ENCODE measurements around the gene TCF25.
"Not testable (repeated sequence)": the region's sequence is repeated elsewhere in the genome, so short reads cannot be mapped to it uniquely, and the experiment has no call there.

Gene TCF25

DNA sequence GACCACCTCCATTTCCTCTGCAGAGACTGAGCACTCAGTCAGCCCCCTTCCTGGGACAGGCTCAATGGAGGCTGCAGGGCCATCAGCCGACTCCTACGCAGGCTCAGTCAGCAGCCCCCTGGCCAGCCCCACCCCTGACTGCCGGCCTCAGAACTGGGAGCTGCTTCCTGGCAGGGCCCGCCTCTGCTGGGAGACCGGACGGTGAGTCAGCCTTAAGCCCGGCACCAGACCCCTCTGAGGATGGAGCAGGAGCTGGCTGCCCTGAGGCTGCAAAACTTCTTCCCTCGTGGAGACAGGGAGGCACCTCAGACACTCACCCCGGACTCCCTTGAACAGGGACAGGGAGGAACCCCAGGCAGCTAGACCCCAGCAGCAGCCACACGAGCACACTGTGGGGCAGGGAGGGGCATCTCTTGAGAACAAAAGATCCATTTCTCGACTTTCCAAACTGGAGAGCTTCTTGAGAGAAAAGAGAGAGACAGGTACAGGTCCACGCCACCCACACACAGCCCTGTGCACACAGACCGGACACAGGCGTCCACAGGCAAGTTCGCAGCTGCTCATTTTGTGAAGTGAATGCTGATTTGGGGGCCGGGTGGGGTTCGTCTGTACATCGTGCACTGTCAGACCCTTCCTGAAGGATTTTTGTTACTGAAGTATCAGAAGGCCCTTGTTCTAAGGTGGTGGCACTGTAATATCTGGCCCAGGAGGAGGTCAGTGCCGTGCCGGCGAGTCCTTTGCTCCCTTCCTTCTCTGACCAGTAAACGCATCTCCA lies 48.5 kb downstream of the TCF25 start:
- peak; percentile 26 for DNase-seq

GRCh38 chr16:89922477-89922883 lies 49.1 kb downstream of the TCF25 start:
- no peak for DNase-seq

DNA sequence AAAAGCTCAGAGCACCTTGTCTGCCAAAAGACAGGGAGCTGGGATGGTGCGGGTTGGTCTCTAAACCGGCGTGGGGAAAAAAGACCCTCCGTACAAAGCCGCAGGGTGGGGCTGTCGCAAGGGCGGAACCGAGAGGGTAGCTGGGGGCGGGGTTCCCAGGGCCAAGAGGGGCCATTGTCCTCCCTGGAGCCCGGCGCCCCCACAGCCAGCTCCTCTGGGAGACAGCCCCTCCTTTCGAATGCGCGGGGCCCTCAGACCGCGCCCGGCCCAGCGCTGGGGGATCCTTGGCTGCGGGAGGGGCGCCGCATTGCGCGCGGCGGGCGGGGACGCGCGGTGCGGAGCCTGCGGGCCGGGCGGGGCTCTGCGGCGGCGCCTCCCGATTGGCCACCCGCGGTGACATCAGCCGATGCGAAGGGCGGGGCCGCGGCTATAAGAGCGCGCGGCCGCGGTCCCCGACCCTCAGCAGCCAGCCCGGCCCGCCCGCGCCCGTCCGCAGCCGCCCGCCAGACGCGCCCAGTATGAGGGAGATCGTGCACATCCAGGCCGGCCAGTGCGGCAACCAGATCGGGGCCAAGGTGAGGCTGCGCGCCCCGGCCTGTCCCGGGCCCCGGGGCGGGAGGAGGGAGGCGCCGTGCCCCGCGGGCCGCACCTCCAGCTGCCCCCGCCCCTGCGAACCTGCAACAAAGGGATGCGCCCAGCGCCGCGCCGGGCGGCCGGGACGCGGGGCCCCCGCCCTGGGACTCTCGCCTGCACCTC lies 49.7 kb downstream of the TCF25 start, which contains the start of gene TUBB3:
TSS of gene TUBB3 (plus strand) at position 459 of the 756 bp plus-strand sequence. CDS start at position 519, 60 bp downstream.
- peak; percentile 24 for DNase-seq

GRCh38 chr16:89923640-89924296 lies 50.4 kb downstream of the TCF25 start:
- no peak for DNase-seq

DNA sequence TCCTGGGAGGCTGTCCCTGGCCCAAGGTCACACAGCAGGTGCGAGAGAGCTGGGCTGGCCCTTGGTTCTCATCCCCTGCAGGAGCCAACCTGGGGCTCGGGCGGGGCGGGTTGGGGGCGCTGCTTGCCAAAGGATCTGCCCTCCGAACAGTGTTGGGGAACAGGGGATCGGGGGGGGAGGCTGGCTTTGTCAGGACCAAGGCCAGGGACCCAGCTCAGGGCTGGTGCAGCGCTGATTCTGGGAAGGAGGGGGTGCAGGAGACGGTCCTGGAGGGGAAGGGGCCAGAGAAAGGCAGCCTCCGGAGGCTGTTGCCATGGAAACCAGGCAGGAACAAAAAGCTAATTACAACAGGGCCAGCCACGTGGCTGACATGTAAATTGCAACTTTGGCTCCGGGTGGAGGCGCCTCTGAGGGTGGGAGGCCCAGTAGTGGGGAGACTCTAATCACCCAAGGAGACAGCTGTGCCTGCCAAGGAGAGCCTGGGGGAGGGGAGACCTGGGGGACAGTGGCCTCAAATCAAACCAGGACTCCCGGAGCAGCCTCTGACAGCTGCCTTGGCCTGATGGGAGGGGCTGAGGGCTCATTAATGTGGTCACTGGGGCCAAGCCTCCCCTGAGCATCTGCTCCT lies 51.0 kb downstream of the TCF25 start:
- peak; percentile 34 for DNase-seq

DNA sequence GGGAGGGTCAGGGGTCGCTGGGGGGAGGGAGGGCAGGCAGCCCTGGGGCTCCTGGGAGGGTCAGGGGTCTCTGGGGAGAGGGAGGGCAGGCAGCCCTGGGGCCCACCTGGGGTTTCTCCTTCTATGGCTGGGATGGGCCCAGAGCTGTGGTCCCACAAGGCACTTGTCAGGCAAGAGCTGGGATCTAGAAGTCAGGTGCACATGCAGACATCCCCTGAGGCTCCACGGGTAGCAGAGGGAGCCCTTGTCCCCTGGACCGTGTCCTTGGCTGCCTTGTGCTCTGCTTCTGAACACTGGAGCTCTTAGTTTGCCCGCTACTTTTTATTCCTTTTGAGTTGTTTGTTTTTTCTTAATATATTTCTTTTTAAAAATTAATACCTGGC lies 51.5 kb downstream of the TCF25 start:
- no peak for DNase-seq

DNA sequence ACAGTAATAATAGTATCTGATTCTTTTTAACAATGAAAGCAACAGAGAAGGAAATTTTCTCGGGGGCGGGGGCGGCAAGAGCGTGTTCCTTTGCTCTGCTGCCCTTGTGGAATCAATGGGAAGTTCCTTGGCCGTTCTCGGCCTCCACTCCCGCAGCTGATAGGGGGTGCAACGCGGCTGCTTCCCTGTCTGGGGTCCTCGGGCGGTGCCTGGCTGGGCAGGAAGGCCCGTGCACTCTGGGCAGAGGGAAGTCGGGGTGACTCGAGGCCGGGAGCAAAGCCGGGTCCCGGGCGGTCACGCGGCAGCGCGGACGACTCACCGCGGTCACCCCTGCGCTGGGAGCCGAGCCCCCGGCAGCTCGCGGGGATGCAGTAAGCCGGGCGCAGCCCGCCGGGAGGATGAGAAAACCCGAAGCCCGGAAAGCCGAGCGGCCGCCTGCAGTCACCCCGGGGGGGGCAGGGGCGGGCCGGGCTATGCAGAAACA lies 52.2 kb downstream of the TCF25 start:
- DNase-seq = no peak

- no peak for DNase-seq
Measured at GRCh38 chr16:89931305-89931896, 58.0 kb downstream of the TCF25 start.

- no peak for DNase-seq
Measured at GRCh38 chr16:89931964-89932363, 58.6 kb downstream of the TCF25 start.

GRCh38 chr16:89934019-89934418 lies 60.6 kb downstream of the TCF25 start:
- not testable (repeated sequence) for DNase-seq

- no peak for DNase-seq
Measured at GRCh38 chr16:89934611-89935553, 61.5 kb downstream of the TCF25 start.

- DNase-seq = not testable (repeated sequence)
Measured at GRCh38 chr16:89935620-89936019, 62.2 kb downstream of the TCF25 start.

GRCh38 chr16:89936034-89936433 lies 62.6 kb downstream of the TCF25 start:
- no peak for DNase-seq

DNA sequence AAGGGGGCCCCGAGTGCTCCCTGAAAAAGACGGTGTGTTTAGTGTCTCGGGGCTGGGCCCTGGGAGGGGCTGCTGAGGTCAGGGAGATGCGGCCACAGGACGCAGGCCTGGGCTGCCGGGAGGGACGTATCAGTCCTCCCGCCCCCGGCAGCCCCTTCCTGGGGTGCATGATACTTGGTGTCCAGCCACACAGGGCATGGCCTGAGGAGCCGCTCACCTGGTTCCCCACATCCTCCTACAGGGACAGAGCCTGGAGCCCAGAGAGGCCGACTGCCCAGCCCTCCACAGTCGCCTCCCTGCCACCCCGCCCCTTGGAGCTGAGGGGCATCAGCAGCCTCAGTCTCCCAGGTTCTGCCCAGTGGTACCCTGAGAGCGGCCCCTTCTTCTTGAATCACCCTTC lies 63.1 kb downstream of the TCF25 start:
- no peak for DNase-seq

DNA sequence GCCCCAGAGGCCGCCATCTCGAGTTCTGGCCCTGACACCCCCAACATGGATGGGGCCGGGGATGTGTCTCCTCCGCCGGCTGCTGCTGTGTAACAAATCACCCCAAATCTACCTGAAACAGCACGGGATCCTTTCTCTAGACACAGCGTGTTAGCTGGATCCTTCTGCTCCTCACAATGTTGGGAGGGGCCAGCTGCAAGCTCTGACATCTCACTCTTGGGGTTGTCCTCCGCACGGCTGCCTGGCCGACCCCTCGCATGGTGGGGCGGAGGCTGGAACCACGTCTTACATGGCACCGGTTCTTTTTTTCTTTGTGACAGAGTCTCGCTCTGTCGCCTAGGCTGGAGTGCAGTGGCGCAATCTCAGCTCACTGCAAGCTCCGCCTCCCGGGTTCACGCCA lies 63.6 kb downstream of the TCF25 start:
- no peak for DNase-seq

- no peak for DNase-seq
Measured at GRCh38 chr16:89938175-89938885, 64.9 kb downstream of the TCF25 start.

GRCh38 chr16:89944773-89945172 lies 71.4 kb downstream of the TCF25 start:
- no peak for DNase-seq

- no peak for DNase-seq
Measured at GRCh38 chr16:89945654-89946053, 72.3 kb downstream of the TCF25 start.

DNA sequence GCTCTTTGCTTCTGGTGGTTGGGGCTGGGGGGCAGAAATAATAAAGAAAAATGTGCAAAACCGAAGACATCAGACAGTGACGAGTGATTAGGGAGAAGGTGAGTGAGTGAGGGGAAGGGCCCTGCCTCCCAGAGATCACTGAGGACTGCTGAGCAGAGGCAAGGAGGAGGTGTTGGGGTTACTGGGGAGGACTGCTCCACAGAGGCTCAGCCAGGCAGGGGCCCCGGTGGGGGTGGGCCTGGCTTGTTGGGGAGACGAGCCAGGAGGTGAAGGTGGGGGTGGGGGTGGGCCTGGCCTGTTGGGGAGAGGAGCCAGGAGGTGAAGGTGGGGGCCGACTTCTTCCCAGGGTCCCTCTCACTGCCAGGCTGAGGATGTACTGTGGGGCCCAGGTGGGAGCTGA lies 73.1 kb downstream of the TCF25 start:
- no peak for DNase-seq

DNA sequence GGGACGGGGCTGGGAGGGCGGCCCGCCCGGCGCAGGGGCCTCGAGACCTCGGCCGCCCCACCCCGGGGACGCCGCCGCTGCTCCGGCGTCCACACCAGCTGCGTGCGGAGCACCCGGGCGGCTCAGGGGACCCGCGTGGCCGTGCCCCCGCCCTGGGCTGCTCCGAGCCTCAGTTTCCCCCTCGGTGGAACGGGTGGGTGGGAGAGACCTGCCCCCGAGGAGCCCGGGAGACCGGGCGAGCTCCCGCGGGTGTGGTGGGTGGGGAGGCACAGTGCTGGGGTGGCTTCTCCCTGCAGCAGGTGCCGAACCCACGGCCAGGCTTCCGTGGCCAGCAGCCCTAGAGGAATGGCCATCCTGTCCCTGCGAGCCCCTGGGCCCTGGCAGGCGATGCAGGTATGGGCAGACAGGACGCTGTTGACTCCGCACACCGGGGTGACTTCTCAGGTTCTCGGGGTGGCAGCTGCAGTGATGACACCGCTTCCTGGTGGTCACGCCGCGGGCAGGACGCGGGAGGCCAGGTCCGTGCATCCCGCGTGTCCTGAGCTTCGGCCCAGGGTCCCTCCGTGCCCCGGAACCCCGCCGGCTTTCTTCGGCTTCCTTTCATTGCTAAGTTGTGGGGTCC lies 75.8 kb downstream of the TCF25 start:
- DNase-seq = no peak

Measured in CD4-positive, alpha-beta T cell treated with Interferon gamma for 1 hour (primary cell).